ENCODE measurements around the gene RPL27.
A peak's percentile ranks its signal among the peaks of the same experiment; 100 is the strongest.

Gene RPL27

DNA sequence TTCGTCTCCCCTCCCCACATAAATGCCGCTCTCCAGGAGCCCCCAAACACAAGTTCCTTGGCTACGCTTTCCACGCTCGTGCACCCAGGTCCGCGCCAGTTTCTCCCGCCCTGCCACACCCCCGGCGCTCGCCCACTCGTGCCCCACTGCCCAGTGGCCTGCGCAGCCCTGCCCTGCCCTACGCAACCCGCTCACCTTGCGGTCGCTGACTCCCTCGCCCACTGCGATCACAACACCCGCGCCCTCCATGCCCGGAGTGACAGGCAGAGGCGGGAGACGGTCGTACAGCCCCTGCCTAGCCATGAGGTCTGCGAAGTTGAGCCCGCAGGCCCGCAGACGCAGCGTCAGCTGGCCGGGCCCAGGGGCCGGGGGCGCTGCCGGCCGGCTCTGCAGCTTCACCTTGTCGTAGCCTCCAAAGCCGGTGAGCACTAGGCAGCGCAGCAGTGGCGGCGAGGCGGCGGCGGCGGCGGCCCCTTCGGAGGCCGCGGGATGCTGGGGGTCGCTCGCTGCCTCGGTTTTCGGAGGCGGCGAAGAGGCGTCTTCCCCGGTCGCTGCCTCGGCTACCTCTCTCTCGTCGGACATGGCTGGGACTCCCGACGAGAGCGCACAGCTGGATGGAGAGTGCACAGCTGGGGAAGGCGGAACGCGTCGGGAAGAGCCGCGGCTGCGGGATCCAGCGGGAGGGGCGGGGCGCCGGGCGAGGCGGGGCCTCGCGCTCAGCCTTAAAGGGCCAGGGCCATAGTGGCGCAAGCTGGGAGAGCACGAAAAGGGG lies 23.7 kb downstream of the RPL27 start, which contains the start of gene VAT1:
Gene VAT1 (minus strand): TSS at position 645 of the 772 bp plus-strand sequence. CDS start 63 bp downstream, at position 582.
- peak; percentile 73 for DNase-seq

DNA sequence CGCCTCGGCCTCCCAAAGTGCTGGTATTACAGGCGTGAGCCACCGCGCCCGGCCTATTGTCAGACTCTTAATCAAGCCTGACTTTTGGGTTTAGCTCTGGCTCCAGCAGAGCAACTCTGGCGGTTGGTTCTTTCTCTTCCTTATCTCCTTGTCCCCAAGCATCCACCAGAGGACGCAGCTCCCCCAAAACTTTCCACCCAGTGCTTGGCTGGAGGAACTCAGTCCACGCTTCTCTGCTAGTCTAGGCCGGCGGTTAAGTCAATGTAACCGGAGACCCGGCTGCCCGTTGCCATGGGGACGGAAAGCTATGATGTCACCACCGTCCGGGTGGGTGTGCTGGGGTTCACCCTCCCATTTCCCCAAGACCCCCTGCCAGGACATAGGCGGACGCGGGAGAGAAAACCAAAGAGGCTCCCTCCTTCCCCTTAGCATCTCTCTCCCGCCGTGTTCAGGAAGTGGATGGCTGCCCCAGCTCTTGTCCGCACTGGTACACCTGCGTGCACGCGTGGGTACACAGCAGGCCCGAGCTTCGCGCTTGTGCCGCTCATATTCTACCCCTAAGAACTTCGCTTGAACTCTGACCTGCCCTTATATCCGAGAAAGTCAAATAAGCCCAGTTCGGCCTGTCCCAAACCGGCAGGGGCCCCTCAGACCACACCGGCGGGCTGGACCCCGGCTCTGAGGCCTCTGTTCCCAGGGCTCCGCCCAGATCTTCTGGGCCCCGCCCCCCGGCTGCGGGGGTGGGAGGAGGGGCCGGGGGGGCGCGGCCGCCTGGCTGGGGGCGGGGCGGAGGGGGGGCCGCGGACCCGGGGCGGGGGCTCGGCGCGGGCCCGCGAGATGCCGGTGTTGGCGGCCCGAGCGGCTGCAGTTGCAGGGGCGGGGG lies 26.4 kb downstream of the RPL27 start, which contains the start of gene RND2:
Gene RND2 (plus strand): TSS at position 825 of the 883 bp plus-strand sequence. CDS start 117 bp downstream, outside the sequence.
- peak; percentile 96 for DNase-seq

DNA sequence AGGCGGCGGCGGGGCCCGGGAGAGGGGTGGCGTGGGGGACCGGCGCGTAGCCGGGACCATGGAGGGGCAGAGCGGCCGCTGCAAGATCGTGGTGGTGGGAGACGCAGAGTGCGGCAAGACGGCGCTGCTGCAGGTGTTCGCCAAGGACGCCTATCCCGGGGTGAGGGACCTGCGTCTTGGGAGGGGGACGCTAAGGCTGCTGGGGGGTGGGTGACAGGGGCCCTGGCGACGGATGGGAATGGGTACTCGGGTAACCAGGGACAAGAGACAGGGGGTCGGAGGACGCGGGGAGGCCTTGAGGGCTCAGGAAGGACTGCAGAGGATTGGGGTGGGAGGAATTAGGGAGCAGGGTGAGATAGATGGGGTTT lies 27.1 kb downstream of the RPL27 start:
- DNase-seq = no peak

DNA sequence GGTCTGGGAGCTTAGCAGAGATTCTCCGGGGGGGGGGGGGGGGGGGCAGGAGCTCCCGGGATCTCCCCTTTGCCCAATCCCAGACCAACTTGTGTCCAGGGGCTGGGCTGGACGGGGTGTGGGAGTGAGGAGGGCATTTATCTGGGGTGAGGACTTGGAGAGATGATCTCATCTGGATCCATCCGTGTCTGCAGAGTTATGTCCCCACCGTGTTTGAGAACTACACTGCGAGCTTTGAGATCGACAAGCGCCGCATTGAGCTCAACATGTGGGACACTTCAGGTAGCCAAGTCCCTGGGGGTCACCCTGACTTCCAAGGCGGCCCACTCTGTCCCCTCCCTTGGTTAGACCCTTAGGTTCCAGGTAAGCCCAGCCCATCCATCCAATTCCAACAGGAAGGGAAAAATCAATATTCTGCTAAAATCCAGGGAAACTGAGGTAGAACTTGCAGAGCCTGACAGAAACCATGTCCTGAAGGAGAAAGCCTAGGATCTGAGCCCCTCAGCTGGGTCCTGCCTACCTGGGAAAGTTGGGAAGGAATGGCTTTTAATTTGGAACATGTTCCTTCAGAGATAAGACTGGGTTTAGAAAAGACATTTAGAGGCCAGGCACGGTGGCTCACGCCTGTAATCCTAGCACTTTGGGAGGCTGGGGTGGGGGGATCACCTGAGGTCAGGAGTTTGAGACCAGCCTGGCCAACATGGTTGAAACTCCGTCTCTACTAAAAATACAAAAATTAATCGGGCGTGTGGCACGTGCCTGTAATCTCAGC lies 27.7 kb downstream of the RPL27 start:
- DNase-seq = no peak

DNA sequence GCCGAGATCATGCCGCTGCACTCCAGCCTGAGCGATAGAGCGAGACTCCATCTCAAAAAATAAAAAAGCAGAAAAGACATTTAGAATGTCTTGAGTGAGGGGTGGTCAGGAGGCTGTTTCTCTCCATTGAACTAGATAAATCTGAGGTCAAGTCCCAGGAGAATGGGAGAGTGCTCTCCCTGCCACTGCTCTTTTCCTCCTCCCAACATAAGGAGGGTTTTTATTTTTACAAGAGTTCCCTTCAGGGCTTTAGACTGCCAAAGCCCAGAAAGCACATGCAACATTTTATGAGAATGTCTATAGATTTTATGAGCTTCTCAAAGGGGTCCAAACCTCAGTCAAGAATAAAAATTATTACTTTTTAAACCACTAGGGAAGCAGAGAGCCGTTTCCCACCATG lies 28.4 kb downstream of the RPL27 start:
- DNase-seq = no peak

DNA sequence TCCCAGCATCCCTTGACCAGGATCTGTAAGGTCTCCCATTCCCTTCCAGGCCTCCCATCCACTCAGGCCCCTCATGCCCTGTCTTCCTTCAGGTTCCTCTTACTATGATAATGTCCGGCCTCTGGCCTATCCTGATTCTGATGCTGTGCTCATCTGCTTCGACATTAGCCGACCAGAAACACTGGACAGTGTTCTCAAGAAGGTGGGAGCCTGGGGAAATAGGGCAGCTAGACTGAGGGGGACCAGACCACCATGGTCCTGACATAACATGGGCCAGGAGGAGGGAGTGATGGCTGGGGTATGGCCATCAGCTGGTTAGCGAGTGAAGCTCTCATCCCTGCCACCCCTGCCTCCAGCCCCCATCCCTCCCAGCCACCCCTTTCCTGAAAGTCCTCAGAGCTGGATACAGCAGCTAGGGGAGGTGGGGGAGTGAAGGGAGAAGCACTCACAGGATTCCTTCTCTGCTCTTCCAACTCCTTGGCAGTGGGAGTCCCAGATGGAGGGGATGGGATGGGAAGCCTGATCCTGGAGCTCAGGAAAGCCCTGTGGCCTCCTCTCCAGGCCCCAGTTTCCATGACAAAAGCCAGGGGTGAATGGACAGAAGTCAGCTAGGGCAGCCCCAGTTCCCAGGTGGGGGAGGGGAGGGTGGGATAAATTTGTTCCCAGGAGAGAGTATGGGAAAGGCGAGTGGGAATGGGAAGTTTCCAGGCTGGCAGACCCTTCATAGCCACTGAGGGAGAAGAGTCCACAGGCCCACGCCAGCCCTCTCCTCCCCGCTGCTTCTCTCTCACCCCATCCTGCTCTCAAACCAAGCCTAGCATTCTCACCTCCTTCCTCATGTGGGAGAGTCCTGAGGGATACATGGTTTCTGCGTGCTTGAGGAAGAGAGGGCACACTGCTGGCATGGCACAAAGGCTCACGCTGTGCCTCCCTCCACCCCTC lies 29.1 kb downstream of the RPL27 start:
- DNase-seq = no peak

DNA sequence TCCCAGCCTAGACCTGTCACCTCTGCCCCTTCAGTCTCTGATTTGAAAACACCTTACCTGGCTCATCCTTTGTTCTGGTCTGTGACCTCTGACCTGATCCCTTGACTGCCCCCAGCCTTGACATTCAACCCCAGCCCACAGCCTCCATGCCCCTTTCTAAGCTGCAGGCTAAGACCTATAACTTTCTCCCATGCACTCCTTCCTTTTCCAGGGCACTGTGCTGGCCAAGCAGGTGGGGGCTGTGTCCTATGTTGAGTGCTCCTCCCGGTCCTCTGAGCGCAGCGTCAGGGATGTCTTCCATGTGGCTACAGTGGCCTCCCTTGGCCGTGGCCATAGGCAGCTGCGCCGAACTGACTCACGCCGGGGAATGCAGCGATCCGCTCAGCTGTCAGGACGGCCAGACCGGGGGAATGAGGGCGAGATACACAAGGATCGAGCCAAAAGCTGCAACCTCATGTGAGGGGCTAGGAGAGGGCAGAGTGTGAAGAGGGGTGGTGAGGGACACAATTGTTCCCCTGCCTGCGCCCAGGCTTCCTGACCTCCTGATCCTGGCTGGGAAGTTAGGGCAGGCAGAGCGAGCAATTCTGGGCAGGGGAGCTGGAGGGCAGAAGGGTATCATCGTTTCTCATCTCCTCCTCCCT lies 30.1 kb downstream of the RPL27 start:
- no peak for DNase-seq

DNA sequence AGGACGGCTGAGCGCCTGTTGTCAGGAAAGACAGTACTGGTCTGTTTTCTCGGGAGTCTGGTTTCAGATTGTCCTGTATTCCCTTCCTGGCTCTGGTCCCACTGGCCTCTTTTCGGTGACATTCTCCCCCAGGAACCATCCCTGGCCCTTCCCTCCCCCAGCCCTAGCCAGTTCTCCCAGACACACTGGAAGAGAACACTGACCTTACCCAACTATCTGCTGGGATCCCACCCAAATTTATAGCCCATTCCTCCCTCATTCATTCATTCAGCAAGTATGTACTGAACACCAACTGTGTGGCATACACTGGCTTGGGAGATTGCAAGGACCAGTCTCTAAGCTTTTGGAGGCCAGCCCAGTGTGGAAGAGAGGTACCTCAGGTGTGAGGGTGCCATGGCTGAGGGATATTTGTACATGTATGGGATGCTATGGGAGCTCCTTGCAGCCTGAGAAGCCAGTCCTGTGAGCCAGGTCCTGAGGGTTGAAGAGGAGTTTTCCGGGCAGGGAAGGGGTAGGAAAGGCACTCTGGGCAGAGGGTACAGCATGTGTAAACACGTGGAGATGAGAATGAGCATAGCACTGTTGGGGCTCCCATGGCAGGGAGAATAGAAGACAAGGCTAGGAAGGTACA lies 32.0 kb downstream of the RPL27 start:
- no peak for DNase-seq

DNA sequence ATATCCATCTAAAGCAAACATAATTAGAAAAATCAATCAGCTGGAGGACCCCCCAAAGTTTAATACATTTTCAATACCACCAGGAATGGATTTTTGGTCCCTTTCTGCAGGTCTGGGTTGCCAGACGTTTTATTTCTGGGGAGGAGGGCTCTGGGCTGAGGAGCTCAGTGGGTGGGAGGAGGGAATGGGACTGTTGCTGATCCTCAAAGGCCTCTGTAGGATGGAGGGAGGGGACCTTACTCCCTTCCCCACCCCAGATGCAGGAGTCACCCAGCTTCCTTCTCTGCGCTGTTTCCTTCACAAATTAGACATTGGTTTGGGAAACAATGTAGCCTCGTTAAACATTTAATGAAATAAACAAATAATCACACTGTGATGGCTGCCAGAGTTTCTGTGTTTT lies 33.4 kb downstream of the RPL27 start:
- no peak for DNase-seq

DNA sequence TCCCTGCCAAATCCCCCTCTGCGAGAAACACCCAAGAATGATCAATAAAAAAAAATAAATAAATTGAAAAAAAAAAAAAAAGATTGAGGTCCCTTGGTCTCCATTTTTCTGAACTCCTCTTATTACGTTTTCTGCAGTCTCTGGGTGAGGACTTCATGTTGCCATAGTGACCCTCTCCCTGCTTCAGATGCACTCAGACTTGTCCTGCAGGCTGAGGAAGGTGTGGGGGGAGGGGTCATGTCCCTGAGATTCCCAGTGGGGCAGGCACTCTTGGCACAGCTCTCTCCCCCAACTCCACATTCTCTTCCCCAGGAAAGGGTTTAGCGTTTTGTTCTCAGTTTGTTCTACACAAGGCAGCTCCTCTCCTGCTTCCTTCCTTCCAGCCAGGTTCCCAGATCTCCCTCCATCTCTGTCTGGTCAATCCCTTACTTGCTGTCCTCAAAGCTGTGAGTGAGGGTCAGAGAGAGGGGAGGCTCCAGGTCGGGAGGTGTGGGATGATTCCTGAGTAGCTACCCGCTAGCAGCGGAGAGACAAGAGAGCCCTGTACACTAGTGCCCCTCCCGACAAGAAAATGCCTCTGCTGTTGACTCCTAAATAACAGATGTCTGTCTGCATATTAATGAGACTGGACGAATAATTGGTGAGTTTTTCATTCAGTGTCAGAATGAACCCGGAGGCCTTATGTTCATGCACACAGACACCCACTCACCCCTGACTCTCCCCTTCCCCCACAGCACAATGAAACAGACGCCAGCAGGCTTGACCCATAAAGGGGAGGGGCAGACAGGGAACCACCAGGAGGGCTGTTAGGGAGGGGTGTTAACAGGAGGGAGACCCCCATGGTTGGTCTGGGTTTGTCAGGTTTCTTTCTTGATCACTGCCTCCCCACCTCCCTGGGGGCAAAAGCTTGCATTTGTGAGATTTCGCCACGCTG lies 36.0 kb downstream of the RPL27 start:
- no peak for DNase-seq

DNA sequence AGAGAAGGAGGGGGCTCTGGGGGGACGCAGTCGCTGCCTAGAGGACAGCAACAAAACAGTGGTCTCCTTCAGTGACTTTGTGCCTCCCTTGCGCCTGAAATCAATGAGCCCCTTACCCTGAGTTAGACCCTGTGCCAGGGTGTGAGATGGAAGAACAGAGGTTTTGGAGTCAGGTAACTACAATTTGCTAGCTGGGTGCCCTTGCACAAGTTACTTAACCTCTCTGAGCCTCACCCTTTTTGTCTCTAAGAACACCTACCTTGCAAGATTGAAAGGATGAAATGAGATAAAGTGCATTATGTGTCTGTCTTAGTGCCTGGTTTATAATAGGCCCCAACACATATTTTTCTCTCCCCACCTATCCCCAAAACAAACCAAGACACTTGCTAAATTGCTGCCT lies 36.7 kb downstream of the RPL27 start:
- DNase-seq = no peak

DNA sequence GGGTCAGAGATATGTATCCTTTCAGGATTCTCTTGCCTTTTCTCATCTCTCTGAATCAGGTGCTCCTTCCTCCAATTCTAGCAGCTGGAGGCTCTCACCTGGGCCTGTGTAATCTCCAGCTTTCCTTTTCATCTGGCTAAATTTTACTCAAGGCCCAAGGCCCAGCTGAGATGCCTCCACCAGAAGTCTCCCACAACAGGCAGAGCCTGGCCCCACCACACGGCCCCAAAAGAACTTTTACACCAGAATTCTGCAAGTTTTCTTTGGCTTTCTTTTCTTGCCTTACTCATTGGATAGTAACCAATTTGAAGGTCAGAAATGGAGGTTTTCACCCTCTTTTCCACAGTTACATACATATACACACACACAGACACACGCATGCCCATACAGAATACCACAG lies 41.4 kb downstream of the RPL27 start:
- no peak for DNase-seq

DNA sequence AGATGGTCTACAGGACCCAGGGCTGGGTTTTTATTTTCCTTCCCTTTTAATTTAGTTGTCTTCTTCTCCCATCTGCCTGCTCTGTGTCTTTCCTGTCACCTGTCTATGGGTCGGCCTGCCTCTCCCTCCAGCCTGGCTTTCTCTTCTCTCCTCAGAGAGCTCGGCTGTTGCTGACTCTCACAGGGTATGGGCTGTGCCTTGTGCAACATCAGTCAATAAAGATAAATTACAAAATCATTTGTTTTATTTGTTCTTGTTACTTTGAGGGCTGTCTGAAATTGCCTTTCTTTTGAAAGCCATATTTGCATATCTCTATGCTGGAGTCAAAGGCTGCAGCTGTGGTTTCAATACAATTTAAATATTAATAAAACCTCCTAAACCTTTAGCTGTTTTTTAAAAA lies 42.4 kb downstream of the RPL27 start:
- DNase-seq = no peak

DNA sequence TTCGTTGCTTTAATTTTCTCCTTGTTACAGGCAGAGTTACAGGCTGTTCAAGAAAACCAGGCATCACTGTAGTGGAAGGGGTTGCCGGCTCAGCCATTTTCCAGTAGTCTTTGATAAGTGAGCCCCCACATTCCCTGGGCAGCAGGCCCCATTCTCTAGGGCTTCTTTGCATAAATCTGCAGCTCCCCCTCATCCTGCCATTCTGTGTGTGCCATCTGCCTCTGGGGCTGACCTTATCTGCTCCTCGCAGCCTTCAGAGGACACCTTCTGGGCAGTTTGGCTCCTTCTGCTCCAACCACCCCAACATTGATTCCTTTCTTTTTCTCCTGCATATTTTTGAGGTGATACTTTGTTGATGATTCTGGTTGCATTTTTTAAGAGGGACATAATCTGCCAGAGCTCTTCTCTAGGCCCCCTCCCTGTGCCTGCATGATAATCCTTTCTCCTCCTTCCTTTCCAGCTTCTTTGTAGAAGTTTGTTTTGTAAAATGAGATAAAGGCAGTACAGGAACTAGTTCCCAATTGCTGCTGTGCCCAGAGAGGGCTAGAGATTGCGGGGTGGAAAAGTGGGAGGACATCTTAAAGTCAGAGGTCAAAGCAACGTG lies 43.9 kb downstream of the RPL27 start:
- DNase-seq = no peak

DNA sequence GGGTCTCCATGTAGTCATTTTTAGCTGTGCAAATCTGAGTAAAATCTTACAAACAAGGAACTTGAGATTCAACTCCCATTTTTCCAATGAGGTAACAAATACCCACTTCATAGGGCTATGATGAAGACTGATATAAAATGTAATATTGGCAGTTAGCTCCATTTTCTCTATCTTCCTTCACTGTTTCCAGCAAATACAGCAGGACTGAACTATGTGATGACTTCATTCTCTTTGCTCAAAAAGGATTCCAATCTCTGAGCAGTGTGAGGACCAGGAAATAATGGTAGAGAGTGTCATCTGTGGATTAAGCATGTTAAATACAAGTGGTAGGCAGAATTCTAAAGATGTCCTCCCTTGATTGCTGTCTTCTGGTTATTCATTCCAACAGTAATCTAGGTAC lies 45.1 kb downstream of the RPL27 start:
- no peak for DNase-seq

DNA sequence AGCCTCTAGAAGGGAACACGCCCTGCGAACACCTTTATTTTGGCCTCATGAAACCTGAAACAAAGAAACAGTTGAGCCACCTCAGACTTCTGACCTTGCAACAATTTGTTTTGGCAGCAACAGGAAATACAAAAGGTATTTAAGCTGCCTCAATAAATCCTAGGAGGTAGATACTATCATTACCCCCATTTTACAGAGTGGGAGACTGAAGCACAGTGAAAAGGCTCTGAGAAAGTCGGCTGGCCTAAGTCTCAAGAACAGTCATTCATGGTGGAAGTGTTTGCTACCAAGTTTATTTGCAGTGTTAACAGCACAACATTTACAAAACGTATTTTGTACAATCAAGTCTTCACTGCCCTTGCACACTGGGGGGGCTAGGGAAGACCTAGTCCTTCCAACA lies 45.8 kb downstream of the RPL27 start:
- no peak for DNase-seq

DNA sequence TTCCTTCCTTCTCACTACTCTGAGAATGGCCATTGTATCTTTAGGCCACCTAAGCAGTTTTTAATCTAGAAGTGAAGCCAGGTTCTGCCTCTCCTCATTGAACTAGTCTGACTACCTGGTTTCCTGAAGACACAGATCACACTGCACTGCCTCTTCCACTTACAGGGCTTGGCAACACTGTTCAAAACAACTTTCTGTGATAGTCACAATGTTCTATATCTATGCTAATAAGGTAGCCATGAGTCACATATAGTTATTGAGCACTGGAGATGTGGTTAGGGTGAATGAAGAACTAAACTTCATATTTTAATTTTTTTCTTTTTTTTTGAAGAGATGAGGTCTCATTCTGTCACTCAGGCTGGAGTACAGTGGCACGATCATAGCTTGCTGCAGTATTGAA lies 53.8 kb downstream of the RPL27 start:
- no peak for DNase-seq

All from COR-L47 (cell line).